T-helper 1 cell treated with Interleukin-12 subunit alpha and Interleukin-12 subunit beta and Interleukin-4 antibody, amounts not matched to agents 30 μg/mL and 1 μg/mL, for 36 hours (primary cell): ENCODE data around the gene NFIX.

Experiments
- H3K27ac Mint-ChIP-seq: one replicate; pipeline ENCODE4 v1.8.0; 2021; ENCODE audit warnings: mild to moderate bottlenecking, mixed read lengths
- H3K27me3 Mint-ChIP-seq: one replicate; pipeline ENCODE4 v1.8.0; 2021; ENCODE audit warnings: low read depth, mixed read lengths
- H3K36me3 Mint-ChIP-seq: one replicate; pipeline ENCODE4 v1.8.0; 2021; ENCODE audit warnings: low read depth, mixed read lengths
- H3K4me1 Mint-ChIP-seq: one replicate; pipeline ENCODE4 v1.8.0; 2021; ENCODE audit warnings: low read depth, mixed read lengths
- H3K4me3 Mint-ChIP-seq: one replicate; pipeline ENCODE4 v1.8.0; 2021; ENCODE audit warnings: mild to moderate bottlenecking, moderate library complexity, mixed read lengths
- H3K9me3 Mint-ChIP-seq: one replicate; pipeline ENCODE4 v1.8.0; 2021; ENCODE audit warnings: mixed read lengths

Gene NFIX

GRCh38 chr19:13146763-13147563 lies 151.7 kb downstream of the NFIX start:
- Mint-ChIP-seq H3K4me3 (peak overlapping the region; percentile 16), H3K9me3 (no peaks in the 10 kb centered on the region), H3K27ac (no peak overlapping the region), H3K36me3 (peaks cover 7% of the 10 kb centered on the region), H3K4me1 (peaks cover 21% of the 10 kb centered on the region), H3K27me3 (no peaks in the 10 kb centered on the region)
